H1 (cell line): ENCODE measurements around the gene NEDD4L. TPM values are rescaled to one million over a fixed set of nuclear protein-coding genes. Genes with fewer than 3 reads are reported as not detected.

ENCODE experiments used
- CTCF ChIA-PET: fragments of 300-600 bp; sonication (Branson Sonifier 250); formaldehyde crosslinking; loops from one replicate; lab custom pipeline; 2021; ENCODE audit not compliant: partially characterized antibody; lab: Charles Lee
- POLR2A ChIA-PET: fragments of 300-600 bp; sonication (Branson Sonifier 250); formaldehyde crosslinking; loops from one replicate; lab custom pipeline; 2021; ENCODE audit warnings: inconsistent platforms; ENCODE audit not compliant: partially characterized antibody; lab: Charles Lee
- DNase-seq, 2 experiments: peaks; one replicate each; pipeline versions ENCODE4 v3.0.0 to v3.0.0-alpha.2; 2010 to 2022; ENCODE audit warnings: low spot score in 2 of 2, low read depth in 1 of 2, mixed read lengths in 1 of 2
- FAIRE-seq: peaks from 2 replicates; lab custom pipeline; 2011; peaks lifted over from hg19 to GRCh38; lab: Jason Lieb, UNC
- H2AFZ ChIP-seq: 2 replicates; pipeline ENCODE4 v1.8.1; 2012; ENCODE audit warnings: low read length, inconsistent platforms
- H2AK5ac ChIP-seq: 2 replicates; pipeline ENCODE4 v1.6.1; 2013; ENCODE audit warnings: low read depth, low read length
- H2BK120ac ChIP-seq: replicated peaks from 2 replicates; pipeline ENCODE3; 2013; ENCODE audit warnings: low read depth, low read length, inconsistent platforms
- H2BK12ac ChIP-seq: 2 replicates; pipeline ENCODE4 v1.6.1; 2013; ENCODE audit warnings: low read depth, low read length
- H2BK15ac ChIP-seq: 2 replicates; pipeline ENCODE4 v1.6.1; 2013; ENCODE audit warnings: low read length
- H2BK20ac ChIP-seq: 2 replicates; pipeline ENCODE4 v1.6.1; 2013; ENCODE audit warnings: low read length
- H2BK5ac ChIP-seq: 2 replicates; pipeline ENCODE4 v1.6.1; 2013; ENCODE audit warnings: low read depth, low read length
- H3K14ac ChIP-seq: 2 replicates; pipeline ENCODE4 v1.6.1; 2013; ENCODE audit warnings: inconsistent platforms; ENCODE audit not compliant: insufficient read length
- H3K18ac ChIP-seq: 2 replicates; pipeline ENCODE4 v1.6.1; 2013; ENCODE audit warnings: low read length; ENCODE audit errors: extremely low read depth
- H3K23ac ChIP-seq: 2 replicates; pipeline ENCODE4 v1.6.1; 2013; ENCODE audit warnings: inconsistent platforms; ENCODE audit not compliant: insufficient read length
- H3K23me2 ChIP-seq: 2 replicates; pipeline ENCODE4 v1.6.1; 2013; ENCODE audit warnings: low read depth, low read length
- H3K27ac ChIP-seq: 2 replicates; pipeline ENCODE4 v1.6.1; 2011; ENCODE audit warnings: low read depth, low read length, inconsistent platforms
- H3K27me3 ChIP-seq, 4 experiments: replicated peaks in 1 of 4; 1 replicate in 1 of 4; 2 replicates in 3 of 4; pipeline versions ENCODE4 v1.6.1 to v1.8.1; 2011 to 2013; ENCODE audit warnings: low read length in 3 of 4, mild to moderate bottlenecking in 3 of 4, inconsistent platforms in 2 of 4, mixed read lengths in 2 of 4, moderate library complexity in 1 of 4; ENCODE audit not compliant: control insufficient read depth in 3 of 4, insufficient read depth in 3 of 4; ENCODE audit errors: extremely low read depth in 1 of 4
- H3K36me3 ChIP-seq, 4 experiments: 2 replicates each; pipeline versions ENCODE4 v1.6.1 to v1.8.1; 2011 to 2013; ENCODE audit warnings: mild to moderate bottlenecking in 4 of 4, low read length in 3 of 4, moderate library complexity in 2 of 4, control low read depth in 1 of 4, inconsistent platforms in 1 of 4; ENCODE audit not compliant: insufficient read depth in 4 of 4, control insufficient read depth in 2 of 4
- H3K4ac ChIP-seq: replicated peaks from 2 replicates; pipeline ENCODE3; 2013; ENCODE audit warnings: low read length, low read depth, mixed read lengths, inconsistent platforms; ENCODE audit not compliant: insufficient read length
- H3K4me1 ChIP-seq, 4 experiments: replicated peaks in 1 of 4; 1 replicate in 1 of 4; 2 replicates in 3 of 4; pipeline versions ENCODE4 v1.6.1 to v1.8.1; 2011 to 2013; ENCODE audit warnings: low read length in 3 of 4, inconsistent platforms in 2 of 4, mixed read lengths in 1 of 4; ENCODE audit not compliant: insufficient read depth in 4 of 4, control insufficient read depth in 3 of 4
- H3K4me2 ChIP-seq, 2 experiments: 2 replicates each; pipeline versions ENCODE4 v1.6.1 to v1.8.1; 2011 to 2013; ENCODE audit warnings: low read depth in 2 of 2, low read length in 2 of 2, control low read depth in 1 of 2, inconsistent platforms in 1 of 2, mild to moderate bottlenecking in 1 of 2; ENCODE audit not compliant: insufficient read depth in 1 of 2
- H3K4me3 ChIP-seq, 4 experiments: fragments of 200-600, 300-600 bp in 1 of 4; sonication (generic), shearing (Covaris generic), sonication (Bioruptor Twin) in 1 of 4; 2 replicates each; pipeline versions ENCODE4 v1.5.1 to v1.8.1; 2011 to 2016; ENCODE audit warnings: low read length in 4 of 4, low read depth in 3 of 4, control low read depth in 2 of 4, inconsistent platforms in 2 of 4, mild to moderate bottlenecking in 2 of 4, mixed read lengths in 1 of 4, moderate library complexity in 1 of 4; ENCODE audit not compliant: insufficient read depth in 2 of 4; ENCODE audit errors: extremely low read depth in 1 of 4
- H3K56ac ChIP-seq: replicated peaks from 2 replicates; pipeline ENCODE3; 2013; ENCODE audit warnings: low read depth, mild to moderate bottlenecking, mixed read lengths, low read length, inconsistent platforms; ENCODE audit not compliant: insufficient read length
- H3K79me1 ChIP-seq: 2 replicates; pipeline ENCODE4 v1.6.1; 2013; ENCODE audit warnings: low read depth, low read length, control low read depth
- H3K79me2 ChIP-seq, 2 experiments: 2 replicates each; pipeline versions ENCODE4 v1.6.1 to v1.8.1; 2012 to 2013; ENCODE audit warnings: low read length in 2 of 2, mild to moderate bottlenecking in 2 of 2, inconsistent platforms in 1 of 2; ENCODE audit not compliant: insufficient read depth in 2 of 2, control insufficient read depth in 1 of 2
- H3K9ac ChIP-seq, 4 experiments: replicated peaks in 1 of 4; 1 replicate in 1 of 4; 2 replicates in 3 of 4; pipeline versions ENCODE4 v1.6.1 to v1.8.1; 2011 to 2013; ENCODE audit warnings: low read depth in 3 of 4, low read length in 3 of 4, control low read depth in 2 of 4, mild to moderate bottlenecking in 2 of 4, moderate library complexity in 2 of 4, inconsistent platforms in 1 of 4; ENCODE audit errors: extremely low read depth in 1 of 4
- H3K9me3 ChIP-seq, 2 experiments: 2 replicates each; pipeline versions ENCODE4 v1.6.1 to v1.8.1; 2012 to 2013; ENCODE audit warnings: mild to moderate bottlenecking in 2 of 2, moderate library complexity in 2 of 2, control low read depth in 1 of 2, inconsistent platforms in 1 of 2, low read depth in 1 of 2, low read length in 1 of 2, mixed read lengths in 1 of 2; ENCODE audit not compliant: insufficient read depth in 2 of 2
- H4K20me1 ChIP-seq, 2 experiments: replicated peaks in 1 of 2; 2 replicates each; pipeline versions ENCODE3 to v1.8.1; 2011 to 2013; ENCODE audit warnings: inconsistent platforms in 2 of 2, low read length in 2 of 2, mild to moderate bottlenecking in 1 of 2; ENCODE audit not compliant: insufficient read depth in 2 of 2, control insufficient read depth in 1 of 2
- H4K5ac ChIP-seq: 2 replicates; pipeline ENCODE4 v1.6.1; 2013; ENCODE audit warnings: low read length, low read depth, mixed read lengths, inconsistent platforms; ENCODE audit not compliant: insufficient read length
- H4K8ac ChIP-seq: 2 replicates; pipeline ENCODE4 v1.8.0; 2013; ENCODE audit warnings: mild to moderate bottlenecking, moderate library complexity, low read length, inconsistent platforms; ENCODE audit not compliant: insufficient read depth; ENCODE audit errors: extremely low read depth
- H4K91ac ChIP-seq: replicated peaks from 2 replicates; pipeline ENCODE3; 2013; ENCODE audit warnings: low read length, mixed read lengths, inconsistent platforms; ENCODE audit not compliant: insufficient read length
- CHD2 ChIP-seq: IDR thresholded peaks from 2 replicates; pipeline ENCODE4 v1.6.1; 2012; ENCODE audit warnings: low read length, improper control_type of control experiment
- CTBP2 ChIP-seq: IDR thresholded peaks from 2 replicates; pipeline ENCODE4 v1.7.0; 2011; ENCODE audit warnings: borderline replicate concordance, mild to moderate bottlenecking, moderate library complexity, mixed read lengths, low read length; ENCODE audit not compliant: insufficient read depth, insufficient read length
- HDAC2 ChIP-seq, 2 experiments: fragments of 300-600 bp in 1 of 2; sonication (generic) in 1 of 2; IDR thresholded peaks; 2 replicates each; pipeline ENCODE4 v1.6.1; 2011 to 2012; ENCODE audit warnings: low read depth in 2 of 2, low read length in 2 of 2, mild to moderate bottlenecking in 2 of 2, moderate library complexity in 2 of 2, borderline replicate concordance in 1 of 2, inconsistent platforms in 1 of 2
- KDM1A ChIP-seq: fragments of 200-600, 300-600 bp; sonication (generic); IDR thresholded peaks from 2 replicates; pipeline ENCODE4 v1.7.1; 2016; ENCODE audit warnings: mild to moderate bottlenecking, low read length, borderline replicate concordance
- KDM5A ChIP-seq: fragments of 200-600 bp; IDR thresholded peaks from 2 replicates; pipeline ENCODE4 v1.7.1; 2012; ENCODE audit warnings: mild to moderate bottlenecking, low read length, inconsistent platforms, mixed read lengths
- PHF8 ChIP-seq: fragments of 200-600 bp; sonication (generic); conservative IDR thresholded peaks from 2 replicates; pipeline ENCODE4 v1.7.1; 2012; ENCODE audit warnings: low read depth, mild to moderate bottlenecking, inconsistent platforms, low read length, moderate library complexity
- SRF ChIP-seq: IDR thresholded peaks from 2 replicates; pipeline ENCODE4 v1.6.1; 2011; ENCODE audit warnings: mild to moderate bottlenecking, low read depth, low read length, moderate library complexity
- TAF7 ChIP-seq: optimal IDR thresholded peaks from 2 replicates; pipeline ENCODE3; 2011; ENCODE audit warnings: low read depth, mild to moderate bottlenecking, inconsistent platforms, low read length, moderate library complexity, borderline replicate concordance
- WGBS, 2 experiments: shearing (Covaris generic) in 1 of 2; methylation state at CpG; one replicate each; pipeline versions ENCODE4 v1.1.6 to v1.1.7; 2013 to 2015; ENCODE audit warnings: low lambda C conversion rate in 2 of 2, mixed read lengths in 2 of 2, inconsistent platforms in 1 of 2, low coverage in 1 of 2, missing lambda C conversion rate in 1 of 2; ENCODE audit not compliant: insufficient replicate concordance in 2 of 2, insufficient coverage in 1 of 2, insufficient read length in 1 of 2; ENCODE audit errors: extremely low coverage in 1 of 2, missing lambda C conversion rate in 1 of 2; 5-methylcytosine and 5-hydroxymethylcytosine counted together
- polyA plus RNA-seq, 7 experiments: library from polyadenylated mRNA; depleted of rRNA in 3 of 7; stranded (reverse) in 5 of 7; unstranded in 2 of 7; fragments of >200 nt in 5 of 7; fragments of 200-250 nt in 2 of 7; gene quantifications; 1 replicate in 5 of 7; 2 replicates in 1 of 7; 4 replicates in 1 of 7; pipeline versions ENCODE4 v1.2.1 to v1.2.3, GENCODE V29; 2011 to 2013; ENCODE audit warnings: missing spikeins in 2 of 7, mixed read lengths in 2 of 7
- total RNA-seq: library from RNA; stranded (reverse); fragmentation: NEBNext Ultra II Directional; extraction: Animal tissue kit (Norgen Biotek cat#: 25700); gene quantifications from 2 replicates; pipeline ENCODE4 v1.2.1, GENCODE V29; 2021
- TF ChIP-seq, protein P1 (sequence below): IDR thresholded peaks from 2 replicates; pipeline ENCODE4 v1.6.1; 2012; ENCODE audit warnings: inconsistent platforms
- TF ChIP-seq, protein P2 (sequence below): IDR thresholded peaks from 2 replicates; pipeline ENCODE4 v1.6.1; 2011; ENCODE audit warnings: low read length, improper control_type of control experiment

The NEDD4L gene
- total and polyA plus RNA-seq, 2 of the 8 experiments (the other 6 are each of a cell fraction or from before 2014, with no cell fraction given), result 37.3 to 69.8 TPM

DNA sequence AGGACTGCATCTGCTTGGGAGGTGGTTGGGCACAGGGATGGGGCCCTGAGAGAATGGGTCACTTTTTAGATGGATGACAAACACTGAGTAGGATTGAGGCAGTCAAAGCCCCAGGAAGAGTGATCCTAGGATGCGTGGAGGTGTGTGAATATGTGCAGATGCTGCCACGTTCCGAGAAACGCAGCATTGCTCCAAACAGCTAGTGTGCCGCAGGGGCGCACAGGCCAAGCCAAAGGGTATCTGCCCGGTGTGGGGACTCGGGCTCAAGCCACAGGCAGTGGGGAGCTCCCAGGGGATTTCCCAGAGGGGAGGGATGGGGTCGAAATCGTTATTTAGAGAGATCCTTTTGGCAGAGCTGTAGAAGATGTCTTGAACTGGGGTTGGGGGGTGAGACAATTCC, 310.8 kb downstream of the NEDD4L start:
- no peak for FAIRE-seq
- Histone ChIP-seq H2BK120ac (no peak overlapping the region), H3K27ac (no peak overlapping the region), H2BK12ac (0 out of 2 replicates have a peak overlapping the region, but pooled peaks have one; percentile 30), H4K20me1 (no peaks in the 10 kb centered on the region), H3K23ac (no peak overlapping the region), H2AFZ (no peak overlapping the region), H3K4me1 (peaks cover 0 to 9% (median 5%) of the 10 kb centered on the region in 4 experiments; a peak in 3 of 7 replicates), H3K79me1 (no peaks in the 10 kb centered on the region), H3K36me3 (peaks cover 3 to 10% (median 7%) of the 10 kb centered on the region in 4 experiments; a peak in 6 of 8 replicates), H3K56ac (no peak overlapping the region), H3K79me2 (no peaks in the 10 kb centered on the region; a peak in 1 of 4 replicates), H4K8ac (no peak overlapping the region; the same call in 1 of the 2 replicates), H3K18ac (peak overlapping the region; percentile 20; the same call in 1 of the 2 replicates), H3K14ac (no peak overlapping the region), H4K91ac (peak overlapping the region; percentile 46), H4K5ac (peak overlapping the region; percentile 20), H3K4me2 (peak overlapping the region; percentile 0 to 35; a peak in 1 of 4 replicates), H3K27me3 (no peaks in the 10 kb centered on the region), H3K9ac (no peak overlapping the region), H3K4ac (no peak overlapping the region), H2BK5ac (peak overlapping the region; percentile 54; the same call in 1 of the 2 replicates), H2BK15ac (peak overlapping the region; percentile 48; the same call in 1 of the 2 replicates), H3K9me3 (no peaks in the 10 kb centered on the region), H2BK20ac (no peak overlapping the region), H2AK5ac (0 out of 2 replicates have a peak overlapping the region, but pooled peaks have one; percentile 46), H3K4me3 (no peak overlapping the region), H3K23me2 (no peaks in the 10 kb centered on the region)
- ChIA-PET POLR2A (interaction anchor here (0.8 to 0.9 kb wide), 2 partner anchors 9 to 11 kb away, joined by 3 to 4 read pairs; no protein-coding TSS in a partner anchor), CTCF (interaction anchor here (0.9 to 1.6 kb wide), 4 partner anchors 13 to 270 kb away, joined by 3 to 6 read pairs (median 4); no protein-coding TSS in a partner anchor)
- WGBS, 2 experiments, result 83% methylated on average over 10 of the region's 10 CpGs; no CpG with 5 or more reads in 1 of the 2 experiments
- no peak for DNase-seq
- no peak for TF ChIP-seq CHD2
- TF ChIP-seq SRF, result no peak
- TF ChIP-seq, protein P1, sequence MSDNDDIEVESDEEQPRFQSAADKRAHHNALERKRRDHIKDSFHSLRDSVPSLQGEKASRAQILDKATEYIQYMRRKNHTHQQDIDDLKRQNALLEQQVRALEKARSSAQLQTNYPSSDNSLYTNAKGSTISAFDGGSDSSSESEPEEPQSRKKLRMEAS, result no peak
- TF ChIP-seq HDAC2 (IDR thresholded peaks at IDR 0.05; ENCODE audit: borderline replicate concordance in 1 of 2, low read depth in 2 of 2, low read length in 2 of 2), result no peak
- no peak for TF ChIP-seq CTBP2
- TF ChIP-seq PHF8, result no peak
- no peak for TF ChIP-seq KDM5A
- TF ChIP-seq, protein P2, sequence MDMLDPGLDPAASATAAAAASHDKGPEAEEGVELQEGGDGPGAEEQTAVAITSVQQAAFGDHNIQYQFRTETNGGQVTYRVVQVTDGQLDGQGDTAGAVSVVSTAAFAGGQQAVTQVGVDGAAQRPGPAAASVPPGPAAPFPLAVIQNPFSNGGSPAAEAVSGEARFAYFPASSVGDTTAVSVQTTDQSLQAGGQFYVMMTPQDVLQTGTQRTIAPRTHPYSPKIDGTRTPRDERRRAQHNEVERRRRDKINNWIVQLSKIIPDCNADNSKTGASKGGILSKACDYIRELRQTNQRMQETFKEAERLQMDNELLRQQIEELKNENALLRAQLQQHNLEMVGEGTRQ, result no peak
- no peak for TF ChIP-seq KDM1A
- no peak for TF ChIP-seq TAF7
